HG03558 (cell line): ENCODE results near the gene CELA2B.

Experiments
- ATAC-seq: cut with Tn5 transposase; IDR thresholded peaks from one replicate; pipeline ENCODE4 v1.9.1; 2021; ENCODE audit warnings: moderate number of reproducible peaks; ENCODE audit not compliant: unreplicated experiment; ENCODE audit errors: extremely low read depth

The CELA2B gene

DNA sequence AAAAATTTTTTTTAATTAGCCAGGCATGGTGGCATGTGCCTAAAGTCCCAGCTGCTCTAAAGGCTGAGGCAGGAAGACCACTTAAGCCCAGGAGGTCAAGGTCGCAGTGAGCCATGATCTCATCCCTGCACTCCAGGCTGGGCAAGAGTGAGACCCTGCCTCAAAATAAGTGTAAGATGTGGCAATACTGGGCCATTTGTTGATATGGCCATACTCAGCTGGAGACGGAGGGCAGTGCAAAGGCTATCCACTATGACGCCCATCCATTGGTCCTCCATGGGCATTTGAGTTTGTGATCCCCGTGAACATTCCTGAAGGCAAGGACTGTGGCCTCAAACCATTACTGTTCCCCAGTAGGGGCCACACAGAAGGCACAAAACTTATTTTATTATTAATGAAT is 46.6 kb downstream of the CELA2B start:
- ATAC-seq: no peak

DNA sequence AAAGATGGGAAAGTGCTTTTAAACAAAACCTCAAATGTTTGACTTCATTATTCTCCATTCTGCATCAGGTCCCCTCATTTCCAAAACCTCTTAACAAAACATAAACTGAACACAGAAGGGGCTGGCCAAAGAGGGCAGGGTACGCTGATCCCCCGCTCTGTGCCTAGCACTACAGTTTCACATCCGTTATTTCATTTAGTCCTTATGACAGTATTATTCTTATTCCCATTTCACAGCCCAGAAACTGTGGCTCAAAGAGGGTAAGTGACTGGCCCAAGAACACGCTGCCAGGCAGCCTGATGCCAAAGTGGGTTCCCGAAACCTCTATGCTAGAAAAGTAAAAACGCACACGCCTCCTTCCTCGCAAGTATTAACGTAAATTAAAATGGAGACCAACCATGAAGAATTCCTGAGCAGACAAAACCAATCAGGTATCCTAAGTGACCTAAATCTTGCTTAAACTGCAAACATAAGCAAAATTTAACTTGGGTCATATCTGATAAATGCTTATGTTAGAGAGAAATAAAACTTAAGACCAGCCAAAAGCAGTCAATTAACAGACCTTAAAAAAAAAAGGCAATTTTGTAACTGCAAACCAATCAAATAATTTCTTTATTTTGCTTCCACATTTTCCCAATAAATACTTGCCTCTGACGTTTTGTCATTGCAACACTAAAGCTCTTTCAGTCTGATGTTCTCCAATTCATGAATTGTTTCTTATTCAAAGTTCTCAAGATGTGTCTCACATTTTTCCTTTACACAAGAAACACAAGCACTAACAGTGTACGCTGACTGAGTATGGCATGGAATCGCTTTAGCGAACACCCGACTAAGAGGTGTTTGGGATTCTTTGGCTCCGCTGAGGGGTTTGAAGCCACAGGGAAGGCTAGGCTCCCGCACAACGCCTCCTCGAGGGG is 47.5 kb downstream of the CELA2B start:
- ATAC-seq: no peak

DNA sequence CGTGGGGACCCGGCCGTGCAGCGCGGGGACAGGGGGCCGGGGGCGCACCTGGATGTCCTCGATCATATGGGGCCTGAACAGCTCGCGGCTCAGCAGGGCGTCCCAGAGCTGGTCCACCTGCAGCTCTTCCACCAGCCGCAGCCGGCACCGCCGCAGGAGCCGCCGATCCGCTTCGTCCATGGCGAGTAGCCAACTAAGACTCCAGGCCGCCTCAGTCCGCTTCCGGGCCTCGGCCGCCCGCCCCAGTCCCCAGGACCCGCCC is 48.0 kb downstream of the CELA2B start, which contains the start of gene CASP9:
TSS of gene CASP9 (minus strand) at position 195 of the 262 bp plus-strand sequence. CDS start at position 180, 15 bp downstream.
- no peak for ATAC-seq

DNA sequence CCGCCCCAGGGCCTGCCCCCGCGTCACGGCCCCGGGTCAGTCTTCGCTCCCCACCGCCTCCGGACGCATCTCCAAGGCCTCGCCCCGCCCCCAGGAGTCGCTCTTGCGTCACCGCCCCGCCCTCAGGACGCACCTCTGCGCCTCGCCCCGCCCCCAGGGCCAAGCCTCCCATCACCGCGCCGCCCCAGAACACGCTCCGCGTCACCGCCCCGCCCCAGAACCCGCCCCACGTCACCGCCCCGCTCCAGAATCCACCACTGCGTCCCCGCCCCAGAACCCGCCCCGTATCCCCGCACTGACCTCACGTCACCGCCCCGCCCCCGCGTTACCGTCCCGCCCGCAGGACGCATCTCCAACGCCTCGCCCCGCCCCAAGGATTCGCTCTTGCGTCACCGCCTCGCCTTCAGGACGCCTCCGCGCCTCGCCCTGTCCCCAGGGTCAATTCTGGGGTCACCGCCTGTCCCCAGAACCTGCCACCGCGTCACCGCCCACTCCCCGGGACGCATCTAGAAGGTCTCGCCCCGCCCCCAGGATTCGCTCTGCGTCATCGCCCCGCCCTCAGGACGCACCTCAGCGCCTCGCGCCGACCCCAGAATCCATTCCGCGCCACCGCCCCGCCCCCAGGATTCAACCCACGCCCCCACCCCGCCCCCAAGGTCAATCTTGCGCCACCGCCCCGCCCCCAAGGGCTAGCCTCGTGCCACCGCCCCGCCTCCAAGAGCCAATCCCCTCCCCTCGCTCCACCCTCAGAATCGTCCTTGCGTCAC is 48.6 kb downstream of the CELA2B start:
- peak; percentile 20 for ATAC-seq

DNA sequence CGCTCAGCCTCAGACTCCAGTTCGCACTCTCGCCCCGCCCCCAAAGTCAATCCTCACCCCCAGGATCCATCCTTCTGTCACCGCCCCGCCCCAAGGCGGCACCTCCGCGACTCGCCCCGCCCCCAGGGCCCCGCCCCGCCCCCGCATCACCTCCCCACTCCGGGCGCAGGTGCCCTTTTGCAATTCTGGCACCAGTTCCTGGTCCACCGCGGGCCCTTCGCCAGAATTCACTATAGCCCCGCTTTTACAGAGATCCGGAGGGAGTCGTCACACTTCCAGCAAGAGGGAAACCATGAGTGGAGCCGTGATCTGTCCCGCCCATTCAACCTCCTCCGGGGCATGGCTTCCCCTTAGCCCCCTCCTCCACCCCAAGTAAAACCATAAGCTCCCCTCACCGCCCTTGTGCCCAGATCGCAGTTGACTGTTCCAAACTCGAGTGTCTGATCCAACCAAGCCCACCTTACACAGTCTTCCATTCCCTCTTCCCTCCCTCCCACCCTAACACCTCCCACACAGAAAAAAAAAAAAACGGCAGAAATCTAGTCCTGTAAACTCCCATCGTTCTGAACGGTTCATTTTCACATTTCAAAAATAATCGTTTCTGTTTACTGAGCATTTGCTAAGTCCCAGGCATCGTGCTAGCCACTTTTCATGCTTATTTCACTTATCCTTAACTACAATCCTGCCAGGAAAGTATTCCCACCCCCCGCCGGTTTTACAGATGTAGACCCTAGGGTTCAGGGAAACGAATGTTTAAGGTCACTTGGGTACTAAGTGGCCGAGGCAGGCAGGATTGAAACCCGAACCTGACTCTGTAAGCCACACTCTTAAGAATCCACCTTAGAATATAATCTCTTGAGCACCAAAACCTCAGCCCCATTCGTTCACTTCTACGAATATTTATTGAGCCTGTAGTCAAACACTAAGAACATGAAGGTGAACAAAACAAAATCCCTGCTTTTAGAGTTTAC is 49.4 kb downstream of the CELA2B start:
- ATAC-seq: no peak

DNA sequence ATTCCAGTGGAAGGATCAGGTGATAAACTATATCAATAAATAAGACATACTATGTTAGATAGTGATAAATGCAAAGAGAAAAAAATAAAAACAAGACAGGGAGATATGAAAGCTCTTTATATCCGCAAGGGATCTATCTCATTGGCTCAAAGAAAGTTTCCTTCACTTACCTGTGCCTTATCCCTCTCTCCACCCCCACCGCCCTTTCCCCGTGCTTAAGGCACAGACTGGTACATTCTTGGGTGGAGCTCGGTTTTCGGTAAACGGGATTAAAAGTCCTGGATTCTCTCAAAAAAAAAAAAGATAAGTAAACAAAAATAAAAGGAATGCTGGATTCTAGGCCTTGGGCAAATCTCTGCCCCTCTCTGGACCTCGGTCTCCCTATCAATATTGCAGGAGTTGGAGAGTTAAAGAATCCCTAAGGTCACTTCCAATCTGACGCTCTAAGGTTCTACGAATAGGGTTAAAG is 50.2 kb downstream of the CELA2B start:
- no peak for ATAC-seq

DNA sequence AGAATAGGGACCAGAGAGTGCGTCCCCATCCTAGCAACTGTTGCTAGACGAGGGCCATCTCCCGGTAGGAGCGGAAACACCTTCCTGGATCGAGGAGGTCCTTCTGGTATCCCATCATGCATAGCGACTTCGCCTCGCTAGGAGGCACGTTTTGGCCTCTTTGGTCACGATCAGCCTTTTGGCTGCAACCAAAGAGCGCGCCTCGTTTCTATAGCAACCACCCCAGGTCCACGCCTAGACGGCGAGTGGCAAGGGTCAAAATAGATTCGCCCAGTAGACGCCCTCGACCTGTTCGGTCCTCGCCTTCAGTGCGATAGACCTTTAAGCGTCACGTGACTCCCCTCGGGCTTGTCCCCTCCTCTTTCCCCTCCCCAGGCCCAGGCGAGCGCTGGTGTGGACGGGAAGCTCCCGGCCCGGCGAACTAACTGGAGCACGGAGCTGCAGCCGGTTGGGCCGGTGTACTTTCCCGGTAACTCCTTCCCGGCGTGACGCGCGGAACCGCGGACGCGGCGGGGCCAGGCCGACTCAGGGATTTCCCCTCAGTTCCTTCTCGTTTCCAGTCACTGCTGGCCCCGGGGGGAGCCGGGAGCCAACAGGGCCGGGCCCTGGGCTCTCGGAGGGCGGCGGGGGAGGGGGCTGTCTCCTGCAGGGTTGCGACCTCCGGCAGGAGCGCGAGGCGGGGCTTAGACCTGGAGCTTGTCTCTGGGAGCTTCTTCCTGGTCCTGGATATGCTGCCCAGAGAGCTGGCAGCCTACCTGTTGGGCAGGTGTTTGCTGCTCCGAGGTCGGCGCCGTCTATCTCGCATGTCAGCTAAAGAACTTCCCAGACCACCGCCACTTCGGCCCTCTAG is 50.8 kb downstream of the CELA2B start, which contains the start of gene DNAJC16:
TSS of gene DNAJC16 (plus strand) at position 359 of the 850 bp plus-strand sequence. CDS start 2,258 bp downstream, outside the sequence.
- ATAC-seq: peak; percentile 63

DNA sequence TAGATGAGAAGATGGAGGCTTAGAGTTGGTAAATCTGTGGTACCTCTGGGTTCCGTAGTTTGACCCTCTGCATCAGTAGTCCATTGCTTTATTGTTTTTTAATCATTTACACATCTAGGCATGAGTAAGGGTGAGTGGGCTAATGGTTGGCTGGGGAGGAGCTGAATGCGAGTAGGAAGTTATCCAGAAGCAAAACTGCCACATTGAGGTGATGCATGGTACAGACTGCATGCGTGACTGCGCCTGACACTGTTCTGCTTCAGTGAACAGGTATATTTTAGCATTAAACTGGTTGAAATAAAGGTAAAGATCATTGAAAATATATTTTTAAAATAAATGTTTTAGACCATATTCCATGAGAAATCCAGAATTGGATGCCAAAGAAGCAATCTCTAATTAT is 55.1 kb downstream of the CELA2B start:
- no peak for ATAC-seq

DNA sequence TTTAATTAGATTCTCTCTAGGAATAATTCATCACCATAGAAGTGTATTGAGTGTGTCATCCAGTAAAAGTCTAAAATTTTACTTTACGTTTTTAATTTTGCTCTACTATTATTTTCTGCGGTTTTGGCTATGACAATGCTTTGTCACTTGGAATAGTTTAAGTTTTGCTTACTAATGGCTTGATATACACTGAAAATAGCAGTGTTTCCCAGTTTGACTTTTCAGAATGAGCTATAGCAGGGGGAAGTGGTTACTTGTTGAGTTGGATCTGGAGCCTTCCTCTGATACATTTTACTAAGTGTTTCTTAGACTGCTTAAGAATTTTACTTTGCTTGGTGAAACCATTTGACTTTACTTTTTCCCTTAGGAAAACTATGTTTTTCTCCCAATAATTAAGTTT is 55.8 kb downstream of the CELA2B start:
- ATAC-seq: no peak

DNA sequence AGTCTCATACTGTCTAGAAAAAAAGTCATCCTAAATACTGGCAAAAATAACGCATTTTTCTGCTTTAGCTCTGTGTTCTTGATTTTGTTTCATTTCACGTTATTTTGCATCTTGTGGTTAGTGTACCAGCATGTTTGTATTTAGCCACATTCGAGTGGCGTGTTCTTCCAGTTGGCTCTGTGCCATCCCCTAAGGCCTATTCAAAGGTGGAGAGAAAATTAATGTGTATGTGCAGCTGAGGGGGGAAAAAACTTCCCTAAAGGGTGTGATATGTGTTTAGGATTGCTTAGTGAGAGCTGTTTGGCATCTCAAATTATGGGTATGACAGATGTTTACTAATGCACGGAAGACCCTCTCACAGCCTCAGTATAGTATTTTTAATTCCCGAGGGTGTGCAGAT is 62.9 kb downstream of the CELA2B start:
- ATAC-seq: no peak

DNA sequence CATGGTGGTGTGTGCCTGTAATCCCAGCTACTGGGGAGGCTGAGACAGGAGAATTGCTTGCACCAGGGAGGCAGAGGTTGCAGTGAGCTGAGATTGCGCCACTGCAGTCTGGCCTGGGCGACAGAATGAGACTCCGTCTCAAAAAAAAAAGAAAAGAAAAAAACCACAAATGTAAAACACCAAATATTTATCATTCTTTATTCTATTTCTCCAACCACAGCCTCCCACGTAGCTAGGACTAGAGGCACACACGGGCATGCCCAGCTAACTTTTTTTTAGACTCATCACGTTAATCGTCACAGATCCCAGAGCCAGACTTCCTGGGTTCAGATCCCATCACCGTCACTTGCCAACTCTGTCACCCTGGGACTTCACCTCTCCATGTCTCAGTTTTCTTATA is 64.3 kb downstream of the CELA2B start:
- no peak for ATAC-seq
